Stimulated activated CD4-positive, alpha-beta T cell treated with anti-CD3 and anti-CD28 coated beads, Interleukin-4, amount 100 ng/mL, for 48 hours (primary cell): ENCODE measurements around the gene LBHD1.
"Not testable (repeated sequence)": the region's sequence is repeated elsewhere in the genome, so short reads cannot be mapped to it uniquely, and the experiment has no call there.

Experiments
- DNase-seq, 2 donors: peaks; one replicate each; pipeline ENCODE4 v3.0.0-alpha.2; 2020; ENCODE audit warnings: low read depth in 2 of 2

The LBHD1 gene

DNA sequence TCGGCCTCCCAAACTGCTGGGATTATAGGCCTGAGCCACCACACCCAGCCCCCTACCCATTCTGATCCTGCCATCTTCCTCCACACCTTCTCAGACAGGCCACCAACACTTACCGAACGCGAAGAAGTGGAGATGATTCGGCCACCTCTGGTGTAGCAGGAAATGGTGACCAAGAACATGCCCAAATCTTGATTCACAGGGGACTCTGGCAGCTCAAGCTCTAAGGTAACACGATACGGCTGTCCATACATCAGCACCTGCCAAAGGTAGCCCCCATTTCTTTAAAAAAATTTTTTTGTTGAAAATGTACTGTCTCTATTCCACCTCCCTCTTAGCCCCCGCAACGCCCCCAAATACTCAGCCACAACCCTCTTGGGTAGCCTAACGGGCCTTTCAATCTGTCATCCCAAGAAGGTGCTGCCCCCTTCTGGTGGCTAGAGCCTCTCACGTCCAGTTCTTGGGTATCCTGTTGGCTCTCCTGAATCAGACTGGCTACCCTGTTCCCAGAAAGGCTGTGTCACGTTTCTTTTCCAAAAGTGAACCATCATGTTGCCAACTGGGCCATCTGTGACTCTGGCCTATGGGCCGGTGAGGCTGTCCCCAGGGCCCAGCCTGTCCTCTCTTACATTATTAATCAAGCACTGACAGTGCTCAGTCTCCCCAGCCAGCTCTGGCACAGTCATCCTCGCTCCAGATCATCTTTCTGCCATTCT, 22.5 kb upstream of the LBHD1 start:
- peak; percentile 65 to 66 for DNase-seq

DNA sequence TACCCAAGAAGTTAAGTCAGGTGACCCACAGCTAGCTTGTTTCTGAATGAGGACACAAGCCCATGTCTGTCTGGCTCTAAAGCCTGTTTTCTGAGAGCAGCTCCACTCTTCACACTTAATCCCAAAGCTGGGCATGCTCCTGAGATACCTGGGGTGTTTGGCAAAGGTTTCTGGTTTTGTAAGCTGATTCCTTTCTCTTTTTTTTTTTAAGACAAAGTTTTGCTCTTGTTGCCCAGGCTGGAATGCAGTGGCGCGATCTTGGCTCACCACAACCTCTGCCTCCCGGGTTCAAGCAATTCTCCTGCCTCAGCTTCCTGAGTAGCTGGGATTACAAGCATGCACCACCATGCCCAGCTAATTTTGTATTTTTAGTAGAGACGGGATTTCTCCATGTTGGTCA, 21.6 kb upstream of the LBHD1 start:
- DNase-seq, result not testable (repeated sequence)

GRCh38 chr11:62689421-62690183, 17.5 kb upstream of the LBHD1 start, which contains the start of gene LRRN4CL:
Gene LRRN4CL (minus strand): TSS chr11:62689530. CDS start chr11:62688508, 1,022 bp downstream.
- DNase-seq, result no peak

GRCh38 chr11:62688491-62688890, 16.4 kb upstream of the LBHD1 start:
- DNase-seq, result no peak

DNA sequence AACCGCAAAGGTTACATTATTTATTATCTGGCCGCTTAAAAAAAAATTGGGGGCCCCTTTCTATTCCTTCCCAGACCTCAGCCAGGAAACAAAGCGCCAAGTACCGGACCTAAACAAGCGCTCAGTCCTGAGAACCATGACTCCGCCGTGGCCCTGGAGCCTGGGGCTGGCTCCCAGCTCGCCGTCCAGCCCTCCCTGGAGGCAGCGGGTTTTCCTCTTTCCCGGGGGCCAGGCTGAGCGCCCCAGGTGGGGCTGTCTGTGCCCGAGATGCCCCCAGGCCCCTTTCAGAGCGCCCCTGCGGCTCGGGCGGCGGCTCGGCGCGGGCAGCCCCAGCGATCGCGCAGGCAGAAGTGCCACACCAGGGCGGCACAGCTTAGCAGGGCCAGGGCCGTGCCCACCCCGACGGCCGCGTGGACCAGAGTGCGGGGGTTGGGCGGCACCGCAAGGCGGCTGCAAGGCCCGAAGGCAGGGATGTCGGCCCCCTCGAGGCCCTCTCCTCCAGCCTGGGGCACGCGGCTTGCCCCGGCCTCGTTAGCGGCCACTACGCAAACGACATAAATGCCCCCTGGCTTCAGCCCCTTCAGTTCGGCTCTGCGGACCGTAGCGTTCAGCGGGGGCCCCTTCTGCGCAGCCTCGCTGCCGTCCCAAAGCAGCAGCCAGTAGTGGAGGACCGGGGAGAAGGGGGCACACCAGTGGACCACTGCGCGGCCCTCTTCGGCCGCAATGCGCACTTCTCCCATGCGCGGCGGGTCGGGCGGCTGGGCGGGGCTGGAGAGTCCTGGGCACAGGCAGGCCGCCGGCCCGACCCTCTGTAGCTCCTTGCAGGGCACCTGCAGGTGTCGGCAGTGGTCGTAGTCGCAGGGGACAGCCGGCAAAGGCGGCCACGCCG, 15.7 kb upstream of the LBHD1 start:
- DNase-seq, result no peak

GRCh38 chr11:62682518-62682917, 10.5 kb upstream of the LBHD1 start:
- no peak for DNase-seq

GRCh38 chr11:62680825-62681240, 8.8 kb upstream of the LBHD1 start:
- DNase-seq, result no peak

- peak; percentile 76 to 89 for DNase-seq
Measured at GRCh38 chr11:62678770-62679696, 7.0 kb upstream of the LBHD1 start, which contains the start of gene UBXN1. Gene UBXN1 (minus strand): TSS chr11:62679073. CDS start chr11:62678923, 150 bp downstream.

DNA sequence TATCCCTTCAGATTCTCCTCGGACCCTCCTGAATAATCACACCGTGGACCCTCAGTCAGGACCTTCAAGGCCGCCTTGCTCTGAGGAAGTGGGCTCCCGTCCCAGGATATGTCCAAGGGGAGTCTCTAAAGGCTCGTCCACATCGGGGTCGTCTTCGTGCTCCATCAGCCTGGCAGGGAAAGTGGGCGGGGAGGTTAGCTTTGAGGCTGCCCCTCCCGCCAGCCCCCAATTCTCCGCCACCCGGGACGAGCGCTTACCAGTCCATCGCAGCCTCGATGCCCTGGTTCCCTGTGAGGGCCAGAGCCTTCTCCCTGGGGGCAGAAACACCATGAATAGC, 6.3 kb upstream of the LBHD1 start:
- no peak for DNase-seq

DNA sequence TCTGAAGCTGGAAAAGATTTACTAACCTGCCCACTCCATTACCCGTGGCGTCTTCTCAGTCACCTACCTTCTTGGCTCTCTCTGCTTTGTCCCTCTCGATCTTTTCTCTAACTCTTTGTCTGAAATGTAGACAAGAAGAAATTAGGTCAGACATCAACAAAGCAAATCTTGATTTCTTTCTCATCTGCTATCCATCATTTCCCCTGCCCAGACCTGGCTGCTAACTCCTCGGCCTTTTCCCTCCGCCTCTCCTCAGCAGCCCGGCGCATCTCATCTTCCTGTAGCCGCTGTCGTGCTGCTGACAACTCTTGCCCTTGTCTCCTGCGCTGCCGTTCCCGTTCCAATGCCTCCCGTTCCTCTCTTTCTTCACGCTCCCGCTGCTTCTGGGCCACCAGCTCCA, 5.6 kb upstream of the LBHD1 start:
- no peak for DNase-seq

GRCh38 chr11:62677156-62677555, 5.1 kb upstream of the LBHD1 start:
- no peak for DNase-seq

- no peak for DNase-seq
Measured at GRCh38 chr11:62676698-62677097, 4.6 kb upstream of the LBHD1 start.

DNA sequence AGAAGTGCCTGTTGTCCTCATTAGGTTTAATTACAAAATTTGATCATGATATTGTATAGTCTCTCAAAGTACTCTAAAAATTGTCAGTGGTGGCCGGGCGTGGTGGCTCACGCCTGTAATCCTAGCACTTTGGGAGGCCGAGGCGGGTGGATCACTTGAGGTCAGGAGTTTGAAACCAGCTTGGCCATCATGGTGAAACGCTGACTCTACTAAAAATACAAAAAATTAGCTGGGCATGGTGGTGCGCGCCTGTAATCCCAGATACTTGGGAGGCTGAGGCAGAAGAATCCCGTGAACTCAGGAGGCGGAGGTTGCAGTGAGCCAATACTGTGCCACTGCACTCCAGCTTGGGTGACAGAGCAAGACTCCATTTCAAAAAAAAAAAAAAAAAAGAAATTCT, 3.3 kb upstream of the LBHD1 start:
- not testable (repeated sequence) for DNase-seq

GRCh38 chr11:62673196-62673525, 1.1 kb upstream of the LBHD1 start:
- no peak for DNase-seq

DNA sequence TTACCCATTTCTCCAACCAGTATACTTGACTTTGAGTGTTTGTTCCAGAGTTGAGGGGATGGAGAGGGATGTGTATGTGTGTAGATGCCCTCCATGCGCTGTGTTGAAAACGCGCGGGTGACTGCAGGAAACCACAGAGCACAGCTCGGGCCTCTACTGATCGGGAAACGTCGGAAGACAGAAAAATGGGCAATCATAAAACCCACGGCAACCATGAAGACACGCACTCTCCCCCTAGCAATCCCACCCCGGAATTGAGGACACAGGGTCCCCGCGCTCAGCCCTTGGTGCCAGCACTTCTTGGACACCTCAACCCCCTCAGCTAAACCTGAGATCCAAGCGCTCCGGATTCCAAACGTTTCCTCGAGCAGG, 845 bp downstream of the LBHD1 start:
- DNase-seq, result no peak

DNA sequence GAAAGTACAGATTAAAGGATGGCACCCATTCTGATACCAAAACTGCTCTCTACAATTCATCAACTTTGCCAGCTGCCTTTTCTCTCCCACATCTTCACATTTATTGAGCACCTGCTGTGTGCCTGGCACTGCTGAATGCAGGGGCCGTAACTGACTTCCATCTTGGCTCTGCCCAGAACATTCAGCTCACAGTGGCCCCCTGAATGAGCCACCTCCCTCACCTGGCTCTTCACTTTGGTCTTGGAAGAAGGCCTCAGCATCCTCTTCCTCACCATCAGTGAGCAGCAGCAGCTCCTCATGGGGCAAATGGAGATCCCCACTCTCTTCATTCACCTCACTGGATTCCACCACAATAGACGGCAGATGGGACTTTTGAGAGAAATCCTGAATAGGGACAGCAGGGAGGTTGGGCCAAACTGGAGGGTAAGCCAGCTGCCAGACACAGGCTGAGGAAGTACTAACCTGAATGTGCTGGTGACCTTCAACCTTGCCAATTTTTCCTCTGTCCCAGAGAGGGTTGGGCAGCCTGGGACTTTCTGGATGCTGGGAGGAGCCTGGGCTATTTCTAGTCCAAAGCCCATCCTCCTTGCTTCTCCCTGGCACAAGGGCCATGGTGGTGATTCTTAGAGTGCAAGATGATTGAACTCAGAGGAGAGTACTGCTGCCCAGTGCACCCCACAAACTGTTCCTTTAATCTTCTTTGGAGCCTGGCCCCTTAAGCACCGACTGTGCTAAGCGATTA, 2.5 kb downstream of the LBHD1 start:
- no peak for DNase-seq

GRCh38 chr11:62667460-62667859, 4.6 kb downstream of the LBHD1 start:
- no peak for DNase-seq

DNA sequence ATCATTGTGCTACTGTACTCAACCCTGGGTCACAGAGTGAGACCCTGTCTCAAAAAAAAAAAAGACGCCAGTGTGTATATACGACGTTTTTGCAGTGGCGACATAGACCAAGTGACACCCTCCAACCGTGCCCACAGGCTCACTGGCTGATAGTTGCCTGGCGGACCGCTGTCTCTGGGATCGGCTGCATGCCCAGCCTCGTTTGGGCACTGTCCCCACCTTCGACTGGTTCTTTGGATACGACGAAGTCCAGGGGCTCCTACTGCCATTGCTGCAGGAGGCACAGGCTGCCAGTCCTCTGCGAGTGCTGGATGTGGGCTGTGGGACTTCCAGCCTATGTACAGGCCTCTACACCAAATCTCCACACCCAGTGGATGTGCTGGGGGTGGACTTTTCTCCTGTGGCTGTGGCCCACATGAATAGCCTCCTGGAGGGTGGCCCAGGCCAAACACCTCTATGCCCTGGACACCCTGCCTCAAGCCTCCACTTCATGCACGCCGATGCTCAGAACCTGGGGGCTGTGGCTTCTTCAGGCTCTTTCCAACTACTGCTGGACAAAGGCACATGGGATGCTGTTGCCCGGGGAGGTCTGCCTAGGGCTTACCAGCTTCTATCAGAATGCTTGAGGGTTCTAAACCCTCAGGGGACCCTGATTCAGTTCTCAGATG, 5.7 kb downstream of the LBHD1 start:
- DNase-seq, result no peak

- peak; percentile 27 to 44 for DNase-seq
Measured at GRCh38 chr11:62665599-62666258, 6.3 kb downstream of the LBHD1 start.
